SKM-1 (cell line): ENCODE data around the gene DGLUCY.

Experiments
- DNase-seq: peaks from one replicate; lab custom pipeline; 2025; ENCODE audit not compliant: unreplicated experiment; lab: John Stamatoyannopoulos, UW

Gene DGLUCY

DNA sequence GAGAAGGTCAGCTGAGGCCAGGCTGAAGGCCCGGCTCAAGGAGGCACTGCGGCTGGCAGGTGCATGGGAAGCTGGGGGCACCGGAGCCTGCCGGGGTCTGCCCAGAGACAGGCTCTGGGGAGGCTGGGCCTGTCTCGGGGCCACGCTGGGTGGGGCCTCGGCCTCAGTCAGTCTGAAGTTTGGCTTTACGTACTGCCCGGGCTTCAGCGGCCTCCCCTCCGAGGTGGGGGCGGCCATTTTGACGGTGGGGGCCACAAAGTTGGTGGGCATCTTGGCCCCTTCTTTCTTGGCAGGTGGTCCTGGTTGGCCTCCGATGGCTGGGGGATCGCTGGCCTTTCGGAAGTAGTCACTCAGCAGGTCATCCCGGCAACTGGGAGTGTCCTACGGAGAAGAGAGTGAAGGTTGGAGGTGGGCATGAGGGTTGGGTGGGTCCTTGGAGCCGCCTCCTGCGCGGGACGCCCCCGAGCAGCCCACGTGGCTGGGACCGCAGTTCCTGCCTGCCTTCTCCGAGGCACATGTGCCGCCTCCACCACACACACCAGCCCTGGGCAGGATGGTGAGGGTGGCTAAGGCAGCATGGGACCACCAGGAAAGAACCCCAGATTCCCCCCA, 159.5 kb downstream of the DGLUCY start:
- DNase-seq = no peak

DNA sequence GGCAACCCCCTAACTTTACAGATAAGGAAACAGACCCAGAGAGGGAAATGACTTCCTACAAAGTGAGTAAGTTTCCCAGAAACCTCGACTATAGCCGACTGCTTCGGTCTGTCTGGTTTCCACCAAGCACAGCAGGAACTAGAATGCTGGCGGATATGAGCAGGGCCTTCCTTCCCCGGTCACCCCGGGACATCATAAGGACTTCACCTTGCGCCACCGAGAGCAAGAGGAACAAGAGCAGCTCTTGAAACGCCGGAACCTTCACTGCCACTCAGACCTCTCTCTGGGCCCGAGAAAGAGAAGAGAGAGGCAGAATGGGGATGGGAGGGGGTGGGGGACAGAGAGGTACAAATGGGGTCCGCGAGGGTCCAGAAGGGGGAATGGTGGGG, 160.0 kb downstream of the DGLUCY start:
- DNase-seq = no peak

DNA sequence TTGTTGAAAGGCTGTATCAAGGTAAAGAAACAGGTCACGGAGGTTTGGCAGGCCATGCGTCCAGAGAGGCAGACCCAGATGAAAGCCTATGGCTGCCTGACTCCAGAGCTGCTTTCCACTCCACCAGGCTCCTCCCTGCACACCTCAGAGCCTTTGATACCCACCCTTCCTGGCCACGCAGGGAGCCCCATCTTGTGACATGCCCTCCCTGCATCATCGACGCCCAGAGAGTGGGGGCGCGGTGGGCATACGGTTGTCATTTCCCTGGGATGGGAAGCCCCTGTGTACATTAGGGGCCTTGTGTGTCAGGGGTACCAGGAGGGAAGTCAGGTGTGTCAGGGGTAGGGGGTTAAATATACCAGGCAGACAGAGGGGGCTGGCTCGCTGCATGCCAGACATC, 160.9 kb downstream of the DGLUCY start:
- DNase-seq = no peak
